ENCODE measurements around the gene BCL2. TPM values are rescaled to one million over a fixed set of nuclear protein-coding genes. Genes with fewer than 3 reads are reported as not detected.

The BCL2 gene
- total and polyA plus RNA-seq, 9 of the 15 experiments (the other 6 are each of a cell fraction or from before 2014, with no cell fraction given) = 0.10 to 1.1 (median 0.65) TPM

GRCh38 chr18:63192126-63192884, 127.3 kb downstream of the BCL2 start:
- no peak overlapping the region for H3K4me2 ChIP-seq (ENCODE audit: insufficient read depth, low read length)
- peaks cover 0 to 4% of the 10 kb centered on the region in 2 experiments; a peak in 1 of 5 replicates for H3K27me3 ChIP-seq (ENCODE audit: control insufficient read depth in 2 of 2, insufficient read depth in 2 of 2, low read length in 2 of 2)
- FAIRE-seq (no peak), ATAC-seq (no peak), DNase-seq (ENCODE audit: extremely low read depth in 1 of 4, low spot score in 3 of 4) (no peak)
- intact Hi-C loops (cut with micrococcal nuclease) (no loop called here), in situ Hi-C loops (cut with MboI) (no loop called here)
- no peaks in the 10 kb centered on the region for H3K4me1 ChIP-seq (replicated peaks in 1 of 2; ENCODE audit: control insufficient read depth in 2 of 2, insufficient read depth in 2 of 2, low read length in 2 of 2)
- no peak overlapping the region for H2AFZ ChIP-seq (ENCODE audit: low read depth, low read length)
- H4K20me1 ChIP-seq (replicated peaks; ENCODE audit: control insufficient read depth, insufficient read depth, low read length) = no peaks in the 10 kb centered on the region
- 0% methylated on average over 6 of the region's 6 CpGs for WGBS (ENCODE audit: insufficient coverage, low coverage, missing lambda C conversion rate)
- H3K79me2 ChIP-seq (ENCODE audit: control insufficient read depth, insufficient read depth, low read length) = no peaks in the 10 kb centered on the region
- no peak overlapping the region for H3K4me3 ChIP-seq
- H3K27ac ChIP-seq (ENCODE audit: extremely low read depth, low read depth, low read length) = no peak overlapping the region
- POLR2A ChIA-PET = no interaction called here
- H3K9ac ChIP-seq (ENCODE audit: insufficient read depth in 1 of 2, low read depth in 2 of 2, low read length in 2 of 2) = no peak overlapping the region
- H3K36me3 ChIP-seq (ENCODE audit: control insufficient read depth, insufficient read depth, low read length) = no peaks in the 10 kb centered on the region
- no TSS peak for BruUV-seq (replicated peaks)
- no peaks in the 10 kb centered on the region for H3K9me1 ChIP-seq (ENCODE audit: control insufficient read depth, insufficient read depth, low read length)
- no peaks in the 10 kb centered on the region for H3K9me3 ChIP-seq (replicated peaks; ENCODE audit: control insufficient read depth, insufficient read depth, low read depth, low read length)
- CTCF ChIA-PET (ENCODE audit: low intra/inter-chr PET ratio) = no interaction called here
- TF ChIP-seq NR2C2 (CRISPR knock-in tag; IDR thresholded peaks at IDR 0.05) (no peak), NR2C2 (tag; IDR thresholded peaks at IDR 0.05) (0 out of 2 replicates have a peak, but pooled peaks have one; percentile 33), STAT5A (IDR thresholded peaks at IDR 0.05; ENCODE audit: borderline replicate concordance, low read length) (no peak), CEBPG (CRISPR knock-in tag; IDR thresholded peaks at IDR 0.05) (no peak), CEBPG (tag; conservative IDR thresholded peaks at IDR 0.05 in 1 of 2, IDR thresholded peaks at IDR 0.05 in 1 of 2) (peak in 1 of 2 experiments; percentile 46; a peak in 1 of 4 replicates), SOX6 (IDR thresholded peaks at IDR 0.05) (no peak), PHF21A (IDR thresholded peaks at IDR 0.05; ENCODE audit: borderline replicate concordance, low read depth) (no peak), CTBP1 (IDR thresholded peaks at IDR 0.05; ENCODE audit: borderline replicate concordance) (0 out of 2 replicates have a peak, but pooled peaks have one; percentile 0), ATF3 (IDR thresholded peaks at IDR 0.05) (peak; percentile 78), ATF3 (CRISPR knock-in tag; conservative IDR thresholded peaks at IDR 0.05) (no peak), JUND (IDR thresholded peaks at IDR 0.05; ENCODE audit: borderline replicate concordance, low read depth, low read length) (0 out of 2 replicates have a peak, but pooled peaks have one; percentile 8), JUND (tag; IDR thresholded peaks at IDR 0.05; ENCODE audit: borderline replicate concordance, low read depth, low read length) (no peak)

Measured in K562 (cell line).